CD1c-positive myeloid dendritic cell (primary cell): ENCODE results near the gene MYRFL.
"Not testable (repeated sequence)": the region's sequence is repeated elsewhere in the genome, so short reads cannot be mapped to it uniquely, and the experiment has no call there.

Experiments used
- DNase-seq: peaks from one replicate; pipeline ENCODE4 v3.0.0-alpha.2; 2016; ENCODE audit errors: extremely low spot score

The MYRFL gene

DNA sequence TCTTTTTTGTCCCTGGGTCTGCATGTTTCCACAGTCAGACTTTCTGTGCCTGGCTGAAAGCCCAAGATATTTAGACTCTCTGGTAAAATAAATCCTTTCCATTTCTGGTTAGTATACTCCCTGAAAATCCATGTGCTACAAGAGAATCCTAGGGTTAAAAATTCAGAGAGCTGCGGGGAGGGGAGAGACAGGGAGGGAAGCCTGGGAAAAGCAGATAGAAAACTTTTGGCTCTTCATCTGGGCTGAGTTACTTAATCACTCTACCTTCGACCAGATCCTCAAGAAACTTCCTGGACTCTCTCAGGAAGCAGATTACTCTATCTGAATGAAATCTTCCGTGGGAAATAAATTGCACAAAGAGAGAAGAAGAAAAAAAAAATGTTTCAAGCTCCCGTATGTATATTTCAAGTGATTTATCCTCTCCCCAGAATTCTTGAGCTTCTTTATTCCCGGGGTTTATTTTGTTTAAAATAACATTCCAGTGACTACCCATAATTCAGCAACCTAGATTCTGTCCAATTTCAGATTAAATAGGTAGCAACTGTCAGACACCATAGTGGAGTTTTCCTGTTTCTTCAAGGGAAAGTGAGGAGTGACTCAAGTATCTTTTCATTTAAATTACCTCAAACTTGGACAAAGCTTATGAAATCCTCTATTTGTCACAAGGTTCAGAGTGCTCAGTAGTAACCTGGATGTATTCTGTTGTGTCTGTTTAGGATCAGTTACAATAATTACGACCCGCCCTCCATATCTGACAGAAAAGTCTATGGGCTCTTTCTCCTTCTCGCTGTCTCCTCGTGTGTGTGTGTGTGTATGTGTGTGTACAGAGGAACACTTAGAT, 163.7 kb downstream of the MYRFL start:
- DNase-seq = no peak

GRCh38 chr12:69991690-69992288, 166.8 kb downstream of the MYRFL start:
- no peak for DNase-seq

DNA sequence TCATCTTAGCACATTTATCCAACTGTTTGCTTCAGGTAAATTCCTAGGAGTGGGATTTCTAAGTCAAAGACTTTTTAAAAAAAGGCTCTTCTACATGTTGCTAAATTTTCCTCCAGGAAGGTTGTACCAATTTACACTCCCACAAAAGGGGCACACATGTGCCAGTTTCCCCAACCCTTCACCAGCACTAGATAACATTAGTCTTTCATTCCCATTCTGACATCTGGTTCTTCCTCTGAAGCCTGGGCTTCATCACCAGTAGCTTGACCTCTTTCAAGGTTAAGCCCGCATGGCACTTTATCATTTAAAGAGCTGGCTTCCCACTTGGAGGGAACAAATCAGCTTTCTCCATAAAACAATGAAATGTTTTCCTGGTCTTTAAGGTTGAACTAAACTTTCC, 168.4 kb downstream of the MYRFL start:
- no peak for DNase-seq

DNA sequence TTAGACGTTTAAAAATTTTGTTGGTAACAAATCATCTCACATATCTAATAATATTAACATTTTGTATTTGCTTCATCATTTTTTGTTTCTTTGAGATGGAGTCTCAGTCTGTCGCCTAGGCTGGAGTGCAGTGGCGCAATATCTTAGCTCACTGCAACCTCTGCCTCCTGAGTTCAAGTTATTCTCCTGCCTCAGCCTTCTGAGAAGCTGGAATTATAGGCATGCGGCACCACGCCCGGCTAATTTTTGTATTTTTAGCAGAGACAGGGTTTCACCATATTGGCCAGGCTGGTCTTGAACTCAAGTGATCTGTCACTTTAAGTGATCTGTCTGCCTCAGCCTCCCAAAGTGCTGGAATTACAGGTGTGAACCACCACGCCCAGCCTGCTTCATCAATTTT, 169.1 kb downstream of the MYRFL start:
- not testable (repeated sequence) for DNase-seq

GRCh38 chr12:69994724-69995173, 169.7 kb downstream of the MYRFL start:
- no peak for DNase-seq

DNA sequence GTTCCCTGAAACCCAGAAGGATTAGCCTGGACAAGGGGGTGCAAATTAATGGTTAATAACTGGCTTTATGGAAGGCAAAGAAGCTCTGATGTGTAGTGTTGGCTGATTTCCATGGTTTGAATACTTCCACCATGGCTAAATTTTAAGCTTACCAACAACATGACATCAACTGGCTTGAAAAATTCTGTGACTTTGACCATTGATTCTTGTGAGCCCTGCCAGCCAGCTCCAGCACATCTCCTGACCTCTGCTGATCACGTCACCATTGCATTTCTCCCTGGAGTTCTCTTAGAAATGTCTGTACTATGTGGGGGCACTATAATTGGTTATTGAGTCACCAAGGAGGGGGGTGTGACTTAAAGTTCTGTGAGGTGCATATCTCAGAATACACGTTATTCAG, 171.2 kb downstream of the MYRFL start:
- no peak for DNase-seq

- no peak for DNase-seq
Measured at GRCh38 chr12:69996722-69997121, 171.7 kb downstream of the MYRFL start.

- no peak for DNase-seq
Measured at GRCh38 chr12:69998011-69998410, 173.0 kb downstream of the MYRFL start.

DNA sequence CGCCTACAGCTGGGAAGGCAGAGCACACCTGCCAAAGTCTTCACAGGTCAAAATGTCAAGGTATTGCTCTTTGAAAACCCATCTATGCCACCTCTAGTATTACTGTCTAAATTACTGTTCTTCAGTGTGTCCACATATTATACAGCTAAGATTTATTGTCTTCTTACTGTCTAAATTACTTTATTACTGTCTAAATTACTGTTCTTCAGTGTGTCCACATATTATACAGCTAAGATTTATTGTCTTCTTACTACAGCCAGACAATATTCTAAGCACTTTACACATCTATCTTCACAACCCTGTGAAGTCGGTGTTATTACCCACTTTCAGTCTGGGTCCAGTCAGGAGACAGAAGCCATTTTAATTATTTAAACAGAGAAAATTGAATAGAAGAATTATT, 173.9 kb downstream of the MYRFL start:
- DNase-seq = no peak

DNA sequence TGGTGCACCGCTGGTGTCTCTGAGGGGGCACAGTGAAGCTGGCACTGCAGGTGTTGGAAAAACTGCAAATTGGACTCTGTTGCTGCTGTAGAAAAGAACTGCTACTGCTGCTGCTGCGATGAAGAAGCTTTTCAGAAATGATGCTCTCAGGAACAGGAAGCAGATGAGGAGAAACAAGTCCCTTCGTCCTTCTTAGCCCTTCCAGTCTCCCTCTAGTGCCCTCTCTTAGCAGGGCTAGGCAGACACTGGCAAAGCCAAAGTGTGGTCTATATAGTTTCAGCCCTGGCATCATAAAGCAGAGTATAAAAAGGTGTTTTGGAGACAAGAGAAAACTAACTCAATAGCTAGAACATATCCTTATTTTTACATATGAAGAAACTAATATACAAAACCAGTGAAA, 174.5 kb downstream of the MYRFL start:
- DNase-seq = no peak

DNA sequence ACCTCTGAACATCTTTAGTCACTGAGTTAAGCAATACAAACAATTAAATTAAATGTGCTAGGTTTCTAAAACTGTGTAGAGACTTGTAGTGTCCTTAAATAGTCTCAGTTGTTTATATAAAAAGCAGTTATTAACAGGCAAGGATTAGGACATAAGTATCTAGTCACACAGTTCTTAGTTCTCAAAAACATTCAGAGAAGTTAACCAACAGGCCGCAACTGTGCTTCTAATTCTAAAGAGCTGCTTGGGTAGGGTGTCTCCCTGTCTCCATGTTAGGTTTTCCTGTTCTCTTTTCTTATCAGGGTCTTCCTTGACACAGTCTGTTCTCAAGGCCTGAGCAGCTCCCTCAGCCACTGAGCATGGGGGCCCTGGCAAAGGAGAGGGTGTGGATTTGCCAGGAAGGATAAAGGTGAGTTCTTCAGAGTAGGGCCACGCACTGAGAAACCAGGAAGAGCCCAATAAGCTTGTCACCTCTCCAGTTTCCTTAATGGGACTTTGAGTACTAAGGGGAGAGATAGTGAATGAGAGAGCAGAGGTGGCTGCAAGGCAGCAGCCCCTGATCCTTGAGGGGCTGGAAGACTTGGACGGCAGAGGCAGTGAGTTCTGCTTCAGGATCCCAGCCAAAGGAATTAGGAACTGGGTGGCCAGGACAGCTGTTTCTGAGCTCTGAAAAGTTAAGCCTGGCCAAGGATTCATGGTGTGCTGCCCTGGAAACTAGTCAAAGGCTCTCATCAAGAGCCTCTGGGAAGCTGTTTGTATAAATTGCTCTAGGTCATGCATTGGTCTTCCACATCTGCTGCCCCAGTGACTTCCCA, 177.3 kb downstream of the MYRFL start:
- no peak for DNase-seq

DNA sequence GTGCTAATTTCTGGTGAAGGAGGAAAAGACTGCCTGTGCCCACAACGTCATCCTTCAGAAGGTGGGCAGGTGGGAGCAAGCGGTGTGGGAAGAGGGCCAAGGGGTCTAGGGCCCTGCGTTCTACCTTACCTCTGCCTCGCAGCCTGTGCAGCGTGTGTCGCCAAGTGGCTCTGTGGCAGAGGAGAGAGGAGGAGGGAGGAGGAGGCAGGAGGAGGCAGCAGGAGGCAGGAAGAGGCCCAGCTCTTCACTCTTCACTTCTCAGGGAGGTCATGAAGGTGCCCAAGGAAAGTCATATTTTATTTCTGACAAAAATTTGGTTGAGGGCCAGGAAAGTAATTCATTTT, 177.9 kb downstream of the MYRFL start:
- no peak for DNase-seq

DNA sequence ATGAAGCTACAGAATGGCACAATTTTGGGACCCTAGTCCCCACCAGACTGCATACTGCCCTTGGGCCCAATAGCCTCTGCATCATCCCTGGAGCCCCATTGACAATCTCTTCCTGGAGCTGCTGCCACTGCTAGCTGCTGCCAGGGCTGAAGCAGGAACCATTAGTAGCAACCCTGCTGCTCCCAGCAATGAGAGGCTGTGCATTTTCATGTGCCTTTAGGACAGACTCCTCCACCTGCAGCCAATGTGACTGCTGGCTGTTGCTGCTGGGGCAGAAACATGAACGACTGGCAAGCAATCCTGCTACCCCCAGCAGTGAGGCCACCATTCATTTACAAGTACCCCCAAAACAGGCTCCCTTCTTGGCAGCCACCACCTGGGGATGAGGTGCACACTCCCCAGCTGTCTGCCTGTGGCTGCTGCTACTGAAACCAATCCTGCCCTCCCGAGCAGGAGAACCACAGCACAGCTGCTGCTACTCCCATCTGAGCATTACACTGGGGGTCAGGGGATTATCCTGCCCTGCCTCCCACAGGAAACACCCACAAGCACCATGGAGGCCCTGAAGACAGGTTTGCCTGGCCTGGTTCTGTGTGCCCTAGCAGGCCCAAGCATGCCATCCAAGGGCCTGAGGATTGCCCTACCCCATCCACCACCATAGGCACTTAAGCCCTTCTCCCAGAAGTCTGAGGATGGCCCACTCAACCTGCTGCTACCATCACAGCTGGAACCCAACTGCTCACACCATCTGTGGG, 181.0 kb downstream of the MYRFL start:
- DNase-seq = no peak

DNA sequence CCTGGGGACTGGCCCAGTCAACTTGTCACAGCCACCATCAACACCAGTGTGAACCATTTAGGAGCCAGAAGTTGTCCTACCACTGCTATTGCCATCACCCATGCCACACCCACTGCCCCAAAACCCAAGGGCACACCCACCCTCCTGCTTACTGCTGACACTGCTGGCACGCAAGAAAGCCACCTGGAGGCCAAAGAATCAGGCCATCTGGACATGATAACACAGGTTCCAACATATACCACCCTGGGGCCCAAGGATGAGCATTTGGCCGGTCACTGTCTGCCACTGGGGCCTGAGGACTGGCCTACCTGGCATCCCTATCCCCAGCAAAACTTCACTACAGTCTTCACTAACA, 181.6 kb downstream of the MYRFL start:
- DNase-seq = no peak

- DNase-seq = no peak
Measured at GRCh38 chr12:70007687-70008086, 182.7 kb downstream of the MYRFL start.
